ENCODE results near the gene RAI14.
A peak's percentile ranks its signal among the peaks of the same experiment; 100 is the strongest.
"Not testable (repeated sequence)": the region's sequence is repeated elsewhere in the genome, so short reads cannot be mapped to it uniquely, and the experiment has no call there.

The RAI14 gene

GRCh38 chr5:34787035-34787434 is 130.9 kb downstream of the RAI14 start:
- intact Hi-C loops (cut with DNase I), result no loop called here
- no peak for DNase-seq

- intact Hi-C loops (cut with DNase I), result no loop called here
- DNase-seq, result peak in 1 of 42 donors; percentile 44
Measured at GRCh38 chr5:34789021-34789531, 132.9 kb downstream of the RAI14 start.

- DNase-seq, result no peak
- intact Hi-C loops (cut with DNase I), result no loop called here
Measured at GRCh38 chr5:34789639-34790038, 133.5 kb downstream of the RAI14 start.

GRCh38 chr5:34790069-34790468 is 133.9 kb downstream of the RAI14 start:
- DNase-seq, result no peak
- intact Hi-C loops (cut with DNase I), result no loop called here

- intact Hi-C loops (cut with DNase I), result no loop called here
- no peak for DNase-seq
Measured at GRCh38 chr5:34791761-34792244, 135.7 kb downstream of the RAI14 start.

GRCh38 chr5:34802834-34803563 is 146.9 kb downstream of the RAI14 start:
- intact Hi-C loops (cut with DNase I), result no loop called here
- no peak for DNase-seq

- no peak for DNase-seq
- intact Hi-C loops (cut with DNase I), result no loop called here
Measured at GRCh38 chr5:34803974-34804732, 148.0 kb downstream of the RAI14 start.

GRCh38 chr5:34804913-34805312 is 148.8 kb downstream of the RAI14 start:
- intact Hi-C loops (cut with DNase I), result no loop called here
- DNase-seq, result no peak

- intact Hi-C loops (cut with DNase I), result no loop called here
- no peak for DNase-seq
Measured at GRCh38 chr5:34806532-34806931, 150.4 kb downstream of the RAI14 start.

GRCh38 chr5:34811706-34812105 is 155.6 kb downstream of the RAI14 start:
- intact Hi-C loops (cut with DNase I), result no loop called here
- no peak for DNase-seq

GRCh38 chr5:34813509-34813908 is 157.4 kb downstream of the RAI14 start:
- no peak for DNase-seq
- intact Hi-C loops (cut with DNase I), result no loop called here

GRCh38 chr5:34817558-34818351 is 161.6 kb downstream of the RAI14 start:
- DNase-seq, result no peak
- intact Hi-C loops (cut with DNase I), result no loop called here

GRCh38 chr5:34818717-34819116 is 162.6 kb downstream of the RAI14 start:
- intact Hi-C loops (cut with DNase I), result no loop called here
- DNase-seq, result no peak

GRCh38 chr5:34820593-34820992 is 164.5 kb downstream of the RAI14 start:
- intact Hi-C loops (cut with DNase I), result no loop called here
- no peak for DNase-seq

GRCh38 chr5:34822956-34823715 is 167.0 kb downstream of the RAI14 start:
- intact Hi-C loops (cut with DNase I), result no loop called here
- no peak for DNase-seq

GRCh38 chr5:34826347-34826746 is 170.2 kb downstream of the RAI14 start:
- intact Hi-C loops (cut with DNase I), result no loop called here
- DNase-seq, result no peak

- intact Hi-C loops (cut with DNase I), result no loop called here
- DNase-seq, result no peak
Measured at GRCh38 chr5:34827588-34828506, 171.7 kb downstream of the RAI14 start.

- DNase-seq; intact Hi-C loops (cut with DNase I): not testable (repeated sequence)
Measured at GRCh38 chr5:34830827-34831226, 174.7 kb downstream of the RAI14 start.
